ENCODE data around the gene CAPN12. TPM values are rescaled to one million over a fixed set of nuclear protein-coding genes. Genes with fewer than 3 reads are reported as not detected.

Gene CAPN12
- polyA plus RNA-seq, 3 donors: 1.8 TPM; not detected in 2

DNA sequence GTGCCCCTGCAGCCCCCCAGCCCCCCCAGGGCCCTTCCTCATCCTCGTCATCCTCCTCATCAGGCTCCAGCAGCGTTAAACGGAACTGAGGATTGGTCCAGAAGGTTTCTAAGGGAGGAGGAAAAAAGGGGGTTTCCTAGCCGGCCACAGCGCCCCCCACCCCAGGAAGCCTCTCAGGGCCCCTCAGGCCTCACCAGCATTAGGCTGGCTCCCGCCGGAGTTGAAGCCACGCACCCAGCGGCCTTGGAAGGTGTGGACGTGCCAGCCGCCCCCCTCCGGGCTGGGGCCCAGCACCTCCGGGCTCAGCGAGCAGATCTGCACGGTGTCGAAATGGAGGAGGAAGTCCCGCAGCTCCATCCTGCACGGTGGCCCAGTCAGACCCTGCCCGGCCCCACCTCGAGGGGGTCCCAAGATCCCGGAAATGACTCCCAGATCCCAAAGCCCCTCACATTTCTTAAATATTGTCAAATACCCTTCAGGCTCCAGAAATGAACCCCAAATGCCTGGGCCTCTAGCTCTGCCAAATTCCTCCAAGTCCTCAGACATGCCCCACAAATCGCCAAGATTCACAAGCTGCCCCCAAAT is 6.9 kb downstream of the CAPN12 start:
- Histone ChIP-seq H3K9ac (ENCODE audit: insufficient read depth, low read length, poor library complexity, severe bottlenecking) (no peak overlapping the region), H3K27ac (ENCODE audit: low read depth in 1 of 2, low read length in 2 of 2) (no peak overlapping the region)
- intact Hi-C loops (cut with micrococcal nuclease): loop anchor here in 1 of 2 donors (10.0 kb wide), 1 partner anchor 187 kb away; no protein-coding TSS in a partner anchor

More for the DNA sequence above, 6.9 kb downstream of the CAPN12 start:
- no peaks in the 10 kb centered on the region for H3K79me2 ChIP-seq (ENCODE audit: insufficient read depth, low read length)
- peak overlapping the region in 1 of 3 experiments; percentile 59 for H3K4me3 ChIP-seq (replicated peaks in 1 of 3; ENCODE audit: low read depth in 2 of 3, low read length in 3 of 3)
- H3K36me3 ChIP-seq (replicated peaks in 1 of 2; ENCODE audit: control insufficient read depth in 1 of 2, insufficient read depth in 2 of 2, low read length in 2 of 2): no peaks in the 10 kb centered on the region
- H3K36me3 Mint-ChIP-seq: peaks cover 0 to 3% of the 10 kb centered on the region in 2 donors
- peak overlapping the region; percentile 44 to 81 for H3K4me3 Mint-ChIP-seq
- H3K9me3 Mint-ChIP-seq: peaks cover 0 to 5% (median 1%) of the 10 kb centered on the region in 7 donors
- H3K27ac Mint-ChIP-seq: peak overlapping the region in 5 of 7 donors; percentile 0 to 48 (median 11)
- TF ChIP-seq CTCF (IDR thresholded peaks at IDR 0.05): no peak
- peak in 2 of 3 donors; percentile 22 to 52 for DNase-seq
- no peaks in the 10 kb centered on the region for H3K9me3 ChIP-seq (replicated peaks in 1 of 2; ENCODE audit: control insufficient read depth in 1 of 2, insufficient read depth in 1 of 2, low read length in 2 of 2)
- peak overlapping the region; percentile 74 for H3K4me2 ChIP-seq (replicated peaks; ENCODE audit: extremely low read depth, low read length, poor library complexity, severe bottlenecking)
- H3K4me1 ChIP-seq (ENCODE audit: control insufficient read depth in 1 of 2, insufficient read depth in 2 of 2, low read length in 2 of 2): peaks cover 36 to 51% of the 10 kb centered on the region in 2 donors
- H2AFZ ChIP-seq (ENCODE audit: insufficient read depth, low read depth, low read length, poor library complexity, severe bottlenecking): peak overlapping the region; percentile 69
- H4K20me1 ChIP-seq (ENCODE audit: insufficient read depth, low read length): no peaks in the 10 kb centered on the region
- peaks cover 0 to 13% of the 10 kb centered on the region in 2 donors for H3K27me3 ChIP-seq (ENCODE audit: control insufficient read depth in 2 of 2, insufficient read depth in 2 of 2, low read length in 2 of 2)
- peaks cover 48% of the 10 kb centered on the region for H3K4me1 Mint-ChIP-seq
- H3K27me3 Mint-ChIP-seq (ENCODE audit: low read depth in 3 of 3): peaks cover 15 to 29% (median 19%) of the 10 kb centered on the region in 3 donors
- WGBS (ENCODE audit: insufficient coverage): 5% methylated on average over 17 of the region's 22 CpGs
